DLD1 (cell line): Measurements from ENCODE around the gene PPP2R3B.
"Not testable (repeated sequence)": the region's sequence is repeated elsewhere in the genome, so short reads cannot be mapped to it uniquely, and the experiment has no call there.

ENCODE experiments used
- in situ Hi-C: cut with HindIII; loops from 2 replicates; pipeline ENCODE4 v1.10.0; 2017; ENCODE audit warnings: low sequenced_read_pairs

The PPP2R3B gene

GRCh38 chrX:410296-410695 is 23.6 kb upstream of the PPP2R3B start:
- in situ Hi-C loops = no loop called here

- in situ Hi-C loops = no loop called here
Measured at GRCh38 chrX:405149-405548, 18.4 kb upstream of the PPP2R3B start.

GRCh38 chrX:404656-405055 is 17.9 kb upstream of the PPP2R3B start:
- in situ Hi-C loops = no loop called here

GRCh38 chrX:402857-403256 is 16.1 kb upstream of the PPP2R3B start:
- in situ Hi-C loops = no loop called here

GRCh38 chrX:400258-400657 is 13.6 kb upstream of the PPP2R3B start:
- in situ Hi-C loops = no loop called here

GRCh38 chrX:397575-397974 is 10.9 kb upstream of the PPP2R3B start:
- in situ Hi-C loops = no loop called here

- in situ Hi-C loops = no loop called here
Measured at GRCh38 chrX:394830-395229, 8.1 kb upstream of the PPP2R3B start.

GRCh38 chrX:392575-392846 is 5.8 kb upstream of the PPP2R3B start:
- in situ Hi-C loops = no loop called here

GRCh38 chrX:391717-392574 is 5.2 kb upstream of the PPP2R3B start:
- in situ Hi-C loops = no loop called here

- in situ Hi-C loops = no loop called here
Measured at GRCh38 chrX:390459-390858, 3.8 kb upstream of the PPP2R3B start.

- in situ Hi-C loops = no loop called here
Measured at GRCh38 chrX:389021-389441, 2.3 kb upstream of the PPP2R3B start.

GRCh38 chrX:387729-388128 is 1.0 kb upstream of the PPP2R3B start:
- in situ Hi-C loops = no loop called here

GRCh38 chrX:386239-386767 is 404 bp downstream of the PPP2R3B start:
- in situ Hi-C loops = no loop called here

- in situ Hi-C loops = not testable (repeated sequence)
Measured at GRCh38 chrX:385736-386135, 971 bp downstream of the PPP2R3B start.

- in situ Hi-C loops = no loop called here
Measured at GRCh38 chrX:384861-385260, 1.8 kb downstream of the PPP2R3B start.

GRCh38 chrX:378443-378842 is 8.3 kb downstream of the PPP2R3B start:
- in situ Hi-C loops = no loop called here

- in situ Hi-C loops = not testable (repeated sequence)
Measured at GRCh38 chrX:376206-376605, 10.5 kb downstream of the PPP2R3B start.

GRCh38 chrX:375181-376036 is 11.3 kb downstream of the PPP2R3B start:
- in situ Hi-C loops = no loop called here

GRCh38 chrX:374596-374995 is 12.1 kb downstream of the PPP2R3B start:
- in situ Hi-C loops = no loop called here

- in situ Hi-C loops = no loop called here
Measured at GRCh38 chrX:373641-374471, 12.9 kb downstream of the PPP2R3B start.
